22Rv1 (cell line): ENCODE measurements around the gene LMNB1.
"Not testable (repeated sequence)": the region's sequence is repeated elsewhere in the genome, so short reads cannot be mapped to it uniquely, and the experiment has no call there.

ENCODE experiments used
- H3K27ac ChIP-seq: fragments of 450-650 bp; 2 replicates; pipeline ENCODE4 v1.5.1; 2017
- CTCF ChIP-seq: fragments of 450-650 bp; IDR thresholded peaks from 2 replicates; pipeline ENCODE4 v1.5.1; 2017; ENCODE audit warnings: mild to moderate bottlenecking
- ZFX ChIP-seq: fragments of 450-650 bp; IDR thresholded peaks from 2 replicates; pipeline ENCODE4 v1.6.1; 2017; ENCODE audit warnings: antibody characterized with exemption, borderline replicate concordance

The LMNB1 gene

GRCh38 chr5:126780165-126780827, 3.4 kb downstream of the LMNB1 start:
- no peak for TF ChIP-seq ZFX
- peak; percentile 77 for TF ChIP-seq CTCF
- H3K27ac ChIP-seq, result peak overlapping the region; percentile 99

GRCh38 chr5:126788409-126788808, 11.5 kb downstream of the LMNB1 start:
- not testable (repeated sequence) for H3K27ac ChIP-seq

GRCh38 chr5:126793097-126793496, 16.2 kb downstream of the LMNB1 start:
- TF ChIP-seq CTCF (no peak), ZFX (no peak)
- H3K27ac ChIP-seq, result no peak overlapping the region

GRCh38 chr5:126793648-126794047, 16.7 kb downstream of the LMNB1 start:
- H3K27ac ChIP-seq, result not testable (repeated sequence)

GRCh38 chr5:126794157-126794828, 17.4 kb downstream of the LMNB1 start:
- H3K27ac ChIP-seq, result 0 out of 2 replicates have a peak overlapping the region, but pooled peaks have one; percentile 20
- TF ChIP-seq CTCF (no peak), ZFX (no peak)

- TF ChIP-seq CTCF, result no peak
- no peak for TF ChIP-seq ZFX
- no peak overlapping the region for H3K27ac ChIP-seq
These were observed 22.8 kb downstream of the LMNB1 start for GRCh38 chr5:126799780-126800179.

GRCh38 chr5:126801174-126801991, 24.4 kb downstream of the LMNB1 start:
- no peak for TF ChIP-seq CTCF
- no peak for TF ChIP-seq ZFX
- H3K27ac ChIP-seq, result no peak overlapping the region

GRCh38 chr5:126801992-126802294, 25.0 kb downstream of the LMNB1 start:
- no peak overlapping the region for H3K27ac ChIP-seq
- TF ChIP-seq ZFX (no peak), CTCF (peak; percentile 45; the same call in 1 of the 2 replicates)
